Measurements from ENCODE around the gene SH3RF3.

SH3RF3 gene

DNA sequence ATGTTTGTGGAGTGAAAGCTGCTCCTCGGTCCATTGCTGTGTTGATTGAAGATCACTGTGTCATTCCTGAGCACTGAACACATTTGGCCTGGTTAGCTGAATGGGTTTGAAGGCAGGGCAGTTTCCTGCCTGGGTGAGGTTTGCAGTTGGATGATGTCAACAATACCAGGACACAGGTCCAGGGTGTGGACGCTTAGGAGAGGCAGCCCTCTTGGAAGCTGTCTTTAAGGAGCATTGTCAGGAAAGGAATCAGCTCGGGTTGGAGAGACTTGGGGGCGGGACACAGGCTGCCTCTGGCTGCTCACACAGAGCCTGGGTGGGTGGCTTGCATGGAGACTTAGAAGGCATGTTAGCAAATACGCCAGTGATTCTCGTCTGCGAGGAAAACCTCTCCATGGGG is 247.1 kb downstream of the SH3RF3 start:
- no peak overlapping the region for H3K9ac ChIP-seq
- TF ChIP-seq, protein P1, sequence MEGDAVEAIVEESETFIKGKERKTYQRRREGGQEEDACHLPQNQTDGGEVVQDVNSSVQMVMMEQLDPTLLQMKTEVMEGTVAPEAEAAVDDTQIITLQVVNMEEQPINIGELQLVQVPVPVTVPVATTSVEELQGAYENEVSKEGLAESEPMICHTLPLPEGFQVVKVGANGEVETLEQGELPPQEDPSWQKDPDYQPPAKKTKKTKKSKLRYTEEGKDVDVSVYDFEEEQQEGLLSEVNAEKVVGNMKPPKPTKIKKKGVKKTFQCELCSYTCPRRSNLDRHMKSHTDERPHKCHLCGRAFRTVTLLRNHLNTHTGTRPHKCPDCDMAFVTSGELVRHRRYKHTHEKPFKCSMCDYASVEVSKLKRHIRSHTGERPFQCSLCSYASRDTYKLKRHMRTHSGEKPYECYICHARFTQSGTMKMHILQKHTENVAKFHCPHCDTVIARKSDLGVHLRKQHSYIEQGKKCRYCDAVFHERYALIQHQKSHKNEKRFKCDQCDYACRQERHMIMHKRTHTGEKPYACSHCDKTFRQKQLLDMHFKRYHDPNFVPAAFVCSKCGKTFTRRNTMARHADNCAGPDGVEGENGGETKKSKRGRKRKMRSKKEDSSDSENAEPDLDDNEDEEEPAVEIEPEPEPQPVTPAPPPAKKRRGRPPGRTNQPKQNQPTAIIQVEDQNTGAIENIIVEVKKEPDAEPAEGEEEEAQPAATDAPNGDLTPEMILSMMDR (conservative IDR thresholded peaks at IDR 0.05; ENCODE audit: low read depth, low read length) = no peak
- H3K36me3 ChIP-seq (ENCODE audit: insufficient read depth) = no peaks in the 10 kb centered on the region
- no peak overlapping the region for H3K4me2 ChIP-seq
- no peaks in the 10 kb centered on the region for H3K4me1 ChIP-seq (ENCODE audit: low read depth, poor library complexity, severe bottlenecking)
- H3K4me3 ChIP-seq (IDR thresholded peaks at IDR 0.05; ENCODE audit: insufficient read depth, low read depth, low read length) = no peak overlapping the region
- H3K27ac ChIP-seq = no peak overlapping the region
- H3K79me2 ChIP-seq (ENCODE audit: insufficient read depth, low read depth) = no peaks in the 10 kb centered on the region
- no peaks in the 10 kb centered on the region for H4K20me1 ChIP-seq (ENCODE audit: insufficient read depth)
- H3K27me3 ChIP-seq (ENCODE audit: insufficient read depth, low read depth) = no peaks in the 10 kb centered on the region
- H2AFZ ChIP-seq (ENCODE audit: low read depth) = no peak overlapping the region

DNA sequence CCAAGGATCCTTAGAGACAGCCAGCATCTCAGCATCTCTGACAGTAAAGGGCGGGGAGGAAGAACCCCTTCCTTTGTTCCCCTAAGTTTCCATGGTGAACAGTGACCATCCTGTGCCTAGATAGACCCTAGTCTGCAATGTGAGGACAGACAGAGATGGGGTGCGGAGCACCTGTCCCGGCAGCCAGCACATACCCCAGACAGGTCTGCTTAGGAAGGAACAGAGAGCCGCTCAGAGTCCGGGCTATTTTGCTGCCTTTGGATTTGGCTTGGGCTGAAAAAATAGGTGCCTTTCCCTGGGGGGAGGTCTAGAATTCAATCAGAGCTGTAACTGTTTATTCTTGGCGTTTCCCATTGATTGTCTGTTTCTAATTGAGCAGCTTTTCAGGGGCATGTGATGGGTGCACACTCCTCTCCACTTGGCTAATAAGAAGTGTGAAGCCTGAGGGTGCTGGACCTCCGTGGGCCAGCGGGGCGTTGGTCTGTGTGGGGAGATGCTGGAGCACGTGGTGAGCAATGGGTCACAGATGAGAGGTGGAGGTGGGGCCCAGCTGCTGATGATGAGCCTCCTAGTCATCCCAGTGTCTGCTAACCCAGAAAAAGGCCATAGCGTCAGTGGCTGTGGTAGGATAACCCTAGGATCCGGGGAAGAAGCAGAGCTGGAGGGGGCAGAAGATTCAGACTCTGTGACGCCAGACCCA is 247.9 kb downstream of the SH3RF3 start:
- Histone ChIP-seq H4K20me1 (ENCODE audit: insufficient read depth) (no peaks in the 10 kb centered on the region), H3K36me3 (ENCODE audit: insufficient read depth) (no peaks in the 10 kb centered on the region), H3K9ac (no peak overlapping the region), H3K4me3 (IDR thresholded peaks at IDR 0.05; ENCODE audit: insufficient read depth, low read depth, low read length) (no peak overlapping the region), H3K4me2 (no peak overlapping the region), H3K27me3 (ENCODE audit: insufficient read depth, low read depth) (no peaks in the 10 kb centered on the region), H3K4me1 (ENCODE audit: low read depth, poor library complexity, severe bottlenecking) (no peaks in the 10 kb centered on the region), H3K27ac (no peak overlapping the region), H3K79me2 (ENCODE audit: insufficient read depth, low read depth) (no peaks in the 10 kb centered on the region), H2AFZ (ENCODE audit: low read depth) (no peak overlapping the region)
- TF ChIP-seq, protein P1 (conservative IDR thresholded peaks at IDR 0.05; ENCODE audit: low read depth, low read length) = no peak

DNA sequence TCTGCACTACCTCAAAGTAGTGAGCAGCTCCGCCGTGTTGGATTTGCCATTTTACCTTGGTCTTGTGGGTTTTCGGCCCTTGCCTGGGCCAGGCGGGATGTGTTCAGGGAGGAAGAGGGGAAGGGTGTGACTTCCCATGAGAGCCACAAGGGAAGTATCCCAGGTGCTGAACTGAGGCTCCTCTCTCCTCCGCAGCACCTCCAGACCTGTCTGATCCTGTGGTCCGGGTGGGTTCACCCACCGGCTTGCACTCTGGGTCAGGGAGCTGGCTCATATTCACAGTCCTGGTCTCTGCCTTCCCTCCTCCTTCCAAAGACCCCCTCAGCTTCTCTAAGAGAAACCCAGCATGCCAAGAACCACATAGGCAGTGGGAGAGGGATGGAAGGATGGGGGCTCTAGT is 249.0 kb downstream of the SH3RF3 start:
- H3K79me2 ChIP-seq (ENCODE audit: insufficient read depth, low read depth) = no peaks in the 10 kb centered on the region
- no peak overlapping the region for H3K4me2 ChIP-seq
- H3K9ac ChIP-seq = no peak overlapping the region
- H2AFZ ChIP-seq (ENCODE audit: low read depth) = no peak overlapping the region
- H3K27ac ChIP-seq = no peak overlapping the region
- H3K27me3 ChIP-seq (ENCODE audit: insufficient read depth, low read depth) = no peaks in the 10 kb centered on the region
- TF ChIP-seq, protein P1 (conservative IDR thresholded peaks at IDR 0.05; ENCODE audit: low read depth, low read length) = no peak
- H3K4me1 ChIP-seq (ENCODE audit: low read depth, poor library complexity, severe bottlenecking) = no peaks in the 10 kb centered on the region
- no peak overlapping the region for H3K4me3 ChIP-seq (IDR thresholded peaks at IDR 0.05; ENCODE audit: insufficient read depth, low read depth, low read length)
- no peaks in the 10 kb centered on the region for H3K36me3 ChIP-seq (ENCODE audit: insufficient read depth)
- H4K20me1 ChIP-seq (ENCODE audit: insufficient read depth) = no peaks in the 10 kb centered on the region

DNA sequence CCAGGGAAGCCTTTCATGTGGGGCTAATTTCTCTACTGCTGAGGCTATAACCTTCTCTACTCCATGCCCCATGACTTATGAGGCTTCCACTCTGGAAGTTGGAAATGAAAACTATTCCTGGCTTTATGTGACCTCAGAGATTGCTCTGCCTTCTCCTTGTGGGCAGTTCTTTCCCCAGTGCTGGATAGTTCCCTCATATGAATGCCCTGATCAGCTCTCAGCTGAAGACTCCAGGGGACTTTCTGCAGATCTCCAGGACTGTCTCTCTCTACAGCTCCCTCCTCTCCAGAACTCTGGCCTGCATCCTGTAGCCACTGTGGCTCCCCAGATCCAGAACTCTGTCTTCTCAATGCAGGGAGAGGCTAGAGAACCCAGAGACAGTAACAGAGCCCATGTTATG is 249.7 kb downstream of the SH3RF3 start:
- Histone ChIP-seq H3K79me2 (ENCODE audit: insufficient read depth, low read depth) (no peaks in the 10 kb centered on the region), H3K9ac (no peak overlapping the region), H3K36me3 (ENCODE audit: insufficient read depth) (no peaks in the 10 kb centered on the region), H4K20me1 (ENCODE audit: insufficient read depth) (no peaks in the 10 kb centered on the region), H3K4me3 (IDR thresholded peaks at IDR 0.05; ENCODE audit: insufficient read depth, low read depth, low read length) (no peak overlapping the region), H3K4me1 (ENCODE audit: low read depth, poor library complexity, severe bottlenecking) (no peaks in the 10 kb centered on the region), H3K4me2 (no peak overlapping the region), H3K27ac (no peak overlapping the region), H3K27me3 (ENCODE audit: insufficient read depth, low read depth) (no peaks in the 10 kb centered on the region), H2AFZ (ENCODE audit: low read depth) (no peak overlapping the region)
- TF ChIP-seq, protein P1 (conservative IDR thresholded peaks at IDR 0.05; ENCODE audit: low read depth, low read length) = no peak

Data from KMS-11 (cell line).